ENCODE data around the gene ADCK1.

GRCh38 chr14:77853919-77854318 lies 54.0 kb downstream of the ADCK1 start:
- TF ChIP-seq CREB1 (CRISPR knock-in tag; IDR thresholded peaks at IDR 0.05) = no peak
- TF ChIP-seq NFYB (CRISPR knock-in tag; conservative IDR thresholded peaks at IDR 0.05; ENCODE audit: low read depth) = no peak
- TF ChIP-seq TEAD1 (CRISPR knock-in tag; IDR thresholded peaks at IDR 0.05) = no peak
- no peak for TF ChIP-seq SP1 (CRISPR knock-in tag; conservative IDR thresholded peaks at IDR 0.05)
- no peak for TF ChIP-seq CTCF (IDR thresholded peaks at IDR 0.05)
- TF ChIP-seq USF2 (CRISPR knock-in tag; IDR thresholded peaks at IDR 0.05) = no peak
- TF ChIP-seq NFE2L1 (CRISPR knock-in tag; IDR thresholded peaks at IDR 0.05) = no peak
- no peak for TF ChIP-seq MAX (CRISPR knock-in tag; IDR thresholded peaks at IDR 0.05)
- no peak for TF ChIP-seq E2F5 (CRISPR knock-in tag; IDR thresholded peaks at IDR 0.05)
- no peak for TF ChIP-seq MXD4 (CRISPR knock-in tag; IDR thresholded peaks at IDR 0.05; ENCODE audit: borderline replicate concordance)
- TF ChIP-seq KAT7 (CRISPR knock-in tag; IDR thresholded peaks at IDR 0.05; ENCODE audit: borderline replicate concordance) = no peak
- TF ChIP-seq NR3C1 (CRISPR knock-in tag; conservative IDR thresholded peaks at IDR 0.05; ENCODE audit: low read depth) = no peak
- TF ChIP-seq IRF2 (CRISPR knock-in tag; IDR thresholded peaks at IDR 0.05; ENCODE audit: borderline replicate concordance, low read depth) = no peak
- TF ChIP-seq TEAD4 (CRISPR knock-in tag; IDR thresholded peaks at IDR 0.05) = no peak

Measured in WTC11 (cell line).